GM12875 (cell line): Measurements from ENCODE around the gene PER2.

Experiments used
- H3K4me3 ChIP-seq: one replicate; pipeline ENCODE4 v1.5.1; 2011; ENCODE audit warnings: low read depth, low read length, control low read depth
- CTCF ChIP-seq: IDR thresholded peaks from 2 replicates; pipeline ENCODE4 v1.5.1; 2011; ENCODE audit warnings: low read depth, mild to moderate bottlenecking, control low read depth, inconsistent platforms, low read length, moderate library complexity, borderline replicate concordance; ENCODE audit not compliant: insufficient read depth

Gene PER2

GRCh38 chr2:238286551-238286950 is 1.9 kb downstream of the PER2 start:
- H3K4me3 ChIP-seq, result no peak overlapping the region
- TF ChIP-seq CTCF, result no peak

GRCh38 chr2:238286095-238286494 is 2.3 kb downstream of the PER2 start:
- no peak overlapping the region for H3K4me3 ChIP-seq

GRCh38 chr2:238285653-238286082 is 2.7 kb downstream of the PER2 start:
- H3K4me3 ChIP-seq, result no peak overlapping the region
- TF ChIP-seq CTCF, result no peak

More at GRCh38 chr2:238286095-238286494, 2.3 kb downstream of the PER2 start:
- TF ChIP-seq CTCF, result no peak

GRCh38 chr2:238284802-238285515 is 3.5 kb downstream of the PER2 start:
- TF ChIP-seq CTCF, result no peak
- no peak overlapping the region for H3K4me3 ChIP-seq

GRCh38 chr2:238282861-238283738 is 5.3 kb downstream of the PER2 start:
- TF ChIP-seq CTCF, result no peak
- H3K4me3 ChIP-seq, result no peak overlapping the region

GRCh38 chr2:238281826-238282480 is 6.5 kb downstream of the PER2 start:
- H3K4me3 ChIP-seq, result no peak overlapping the region
- TF ChIP-seq CTCF, result no peak
